Vagina (tissue), 2 donors: ENCODE data around the gene TMEM219. TPM values are rescaled to one million over a fixed set of nuclear protein-coding genes. Genes with fewer than 3 reads are reported as not detected.
"Not testable (repeated sequence)": the region's sequence is repeated elsewhere in the genome, so short reads cannot be mapped to it uniquely, and the experiment has no call there.

ENCODE experiments used
- DNase-seq, 2 donors: peaks; one replicate each; pipeline ENCODE4 v3.0.0-alpha.2; 2017; ENCODE audit errors: extremely low spot score in 2 of 2
- H3K27ac ChIP-seq: fragments of 200-600 bp; sonication (generic); one replicate; pipeline ENCODE4 v1.5.1; 2019
- H3K27me3 ChIP-seq: fragments of 200-600 bp; sonication (generic); one replicate; pipeline ENCODE4 v1.5.1; 2019
- H3K36me3 ChIP-seq, 2 donors: fragments of 200-600 bp; sonication (generic); one replicate each; pipeline ENCODE4 v1.5.1; 2017 to 2019
- H3K4me1 ChIP-seq: fragments of 200-600 bp; sonication (generic); one replicate; pipeline ENCODE4 v1.5.1; 2019
- H3K4me3 ChIP-seq, 2 donors: fragments of 200-600 bp; sonication (generic); 1 replicate in 1 of 2; 2 replicates in 1 of 2; pipeline ENCODE4 v1.5.1; 2016 to 2019
- H3K9me3 ChIP-seq: fragments of 200-600 bp; sonication (generic); one replicate; pipeline ENCODE4 v1.5.1; 2019
- CTCF ChIP-seq, 3 experiments: fragments of 450-650 bp in 2 of 3; fragments of 200-600 bp in 1 of 3; sonication (generic) in 1 of 3; IDR thresholded peaks; one replicate each; pipeline ENCODE4 v1.5.1; 2017 to 2019; ENCODE audit warnings: antibody characterized with exemption in 3 of 3, mild to moderate bottlenecking in 2 of 3, moderate library complexity in 2 of 3
- POLR2A ChIP-seq, 2 donors: fragments of 450-650 bp; IDR thresholded peaks; one replicate each; pipeline ENCODE4 v1.6.1; 2017; ENCODE audit warnings: antibody characterized with exemption in 2 of 2, mild to moderate bottlenecking in 2 of 2, moderate library complexity in 2 of 2
- POLR2AphosphoS5 ChIP-seq, 2 donors: sonication (generic); formaldehyde crosslinking; IDR thresholded peaks; one replicate each; pipeline ENCODE4 v1.9.0; 2017; ENCODE audit warnings: antibody characterized with exemption in 2 of 2, mild to moderate bottlenecking in 2 of 2, low read depth in 1 of 2; ENCODE audit not compliant: insufficient read depth in 1 of 2
- intact Hi-C: fragments of 100-400 bp; cut with DNase I; formaldehyde crosslinking; loops from one replicate; pipeline ENCODE4 v1.15.1; 2023
- total RNA-seq: library from RNA; depleted of rRNA; stranded (reverse); fragments of >200 nt; gene quantifications from one replicate; pipeline ENCODE4 v1.2.3, GENCODE V29; 2016

Gene TMEM219
- total RNA-seq, 1 donor from 2014 or later, result 85.7 TPM

GRCh38 chr16:29951625-29952365, 10.1 kb upstream of the TMEM219 start:
- Histone ChIP-seq H3K4me1 (no peaks in the 10 kb centered on the region), H3K9me3 (no peaks in the 10 kb centered on the region), H3K27ac (no peak overlapping the region), H3K36me3 (no peaks in the 10 kb centered on the region), H3K4me3 (no peak overlapping the region), H3K27me3 (no peaks in the 10 kb centered on the region)
- intact Hi-C loops, result loop anchor here (10.0 kb wide), 1 partner anchor 97 kb away; no protein-coding TSS in a partner anchor
- TF ChIP-seq CTCF (IDR thresholded peaks at IDR 0.05), result no peak
- no peak for TF ChIP-seq POLR2AphosphoS5 (IDR thresholded peaks at IDR 0.05; ENCODE audit: insufficient read depth in 1 of 2, low read depth in 1 of 2)
- DNase-seq, result no peak

- Histone ChIP-seq H3K27ac (no peak overlapping the region), H3K9me3 (no peaks in the 10 kb centered on the region), H3K4me1 (peaks cover 16% of the 10 kb centered on the region), H3K4me3 (no peak overlapping the region), H3K27me3 (no peaks in the 10 kb centered on the region), H3K36me3 (no peaks in the 10 kb centered on the region)
- TF ChIP-seq POLR2AphosphoS5 (IDR thresholded peaks at IDR 0.05; ENCODE audit: insufficient read depth in 1 of 2, low read depth in 1 of 2), result no peak
- no peak for TF ChIP-seq CTCF (IDR thresholded peaks at IDR 0.05)
- no peak for TF ChIP-seq POLR2A (IDR thresholded peaks at IDR 0.05)
- intact Hi-C loops, result loop anchor here (10.0 kb wide), 1 partner anchor 104 kb away; no protein-coding TSS in a partner anchor
- DNase-seq, result no peak
Observed at GRCh38 chr16:29958756-29959155, 3.1 kb upstream of the TMEM219 start.

GRCh38 chr16:29959293-29959692, 2.6 kb upstream of the TMEM219 start:
- H3K27me3 ChIP-seq, result no peaks in the 10 kb centered on the region
- TF ChIP-seq CTCF (IDR thresholded peaks at IDR 0.05) (no peak), POLR2AphosphoS5 (IDR thresholded peaks at IDR 0.05; ENCODE audit: insufficient read depth in 1 of 2, low read depth in 1 of 2) (no peak), POLR2A (IDR thresholded peaks at IDR 0.05) (no peak)
- no peaks in the 10 kb centered on the region for H3K9me3 ChIP-seq
- no peak for DNase-seq
- no peak overlapping the region for H3K27ac ChIP-seq
- intact Hi-C loops, result loop anchor here (10.0 kb wide), 1 partner anchor 104 kb away; no protein-coding TSS in a partner anchor
- peaks cover 16% of the 10 kb centered on the region for H3K4me1 ChIP-seq
- H3K4me3 ChIP-seq, result no peak overlapping the region
- no peaks in the 10 kb centered on the region for H3K36me3 ChIP-seq

- H3K9me3 ChIP-seq, H3K27me3 ChIP-seq, DNase-seq, H3K27ac ChIP-seq, H3K36me3 ChIP-seq, H3K4me3 ChIP-seq: not testable (repeated sequence)
- intact Hi-C loops, result loop anchor here (10.0 kb wide), 1 partner anchor 105 kb away; no protein-coding TSS in a partner anchor
- H3K4me1 ChIP-seq, result peaks cover 16% of the 10 kb centered on the region
Observed at GRCh38 chr16:29959821-29960220, 2.1 kb upstream of the TMEM219 start.

GRCh38 chr16:29961127-29961478, 776 bp upstream of the TMEM219 start:
- TF ChIP-seq CTCF (IDR thresholded peaks at IDR 0.05) (no peak), POLR2A (IDR thresholded peaks at IDR 0.05) (no peak), POLR2AphosphoS5 (IDR thresholded peaks at IDR 0.05; ENCODE audit: insufficient read depth in 1 of 2, low read depth in 1 of 2) (no peak)
- Histone ChIP-seq H3K4me3 (peak overlapping the region; percentile 68 to 81), H3K27me3 (no peaks in the 10 kb centered on the region), H3K9me3 (no peaks in the 10 kb centered on the region), H3K36me3 (no peaks in the 10 kb centered on the region), H3K27ac (peak overlapping the region; percentile 94), H3K4me1 (peaks cover 16% of the 10 kb centered on the region)
- intact Hi-C loops, result no loop called here
- DNase-seq, result no peak
